ENCODE measurements around the gene TMEM98. TPM values are rescaled to one million over a fixed set of nuclear protein-coding genes. Genes with fewer than 3 reads are reported as not detected.

TMEM98 gene
- total RNA-seq, 1 donor from 2014 or later, result 72.9 TPM

GRCh38 chr17:32993977-32994376 is 66.0 kb downstream of the TMEM98 start:
- DNase-seq, result no peak
- TF ChIP-seq, protein P1, sequence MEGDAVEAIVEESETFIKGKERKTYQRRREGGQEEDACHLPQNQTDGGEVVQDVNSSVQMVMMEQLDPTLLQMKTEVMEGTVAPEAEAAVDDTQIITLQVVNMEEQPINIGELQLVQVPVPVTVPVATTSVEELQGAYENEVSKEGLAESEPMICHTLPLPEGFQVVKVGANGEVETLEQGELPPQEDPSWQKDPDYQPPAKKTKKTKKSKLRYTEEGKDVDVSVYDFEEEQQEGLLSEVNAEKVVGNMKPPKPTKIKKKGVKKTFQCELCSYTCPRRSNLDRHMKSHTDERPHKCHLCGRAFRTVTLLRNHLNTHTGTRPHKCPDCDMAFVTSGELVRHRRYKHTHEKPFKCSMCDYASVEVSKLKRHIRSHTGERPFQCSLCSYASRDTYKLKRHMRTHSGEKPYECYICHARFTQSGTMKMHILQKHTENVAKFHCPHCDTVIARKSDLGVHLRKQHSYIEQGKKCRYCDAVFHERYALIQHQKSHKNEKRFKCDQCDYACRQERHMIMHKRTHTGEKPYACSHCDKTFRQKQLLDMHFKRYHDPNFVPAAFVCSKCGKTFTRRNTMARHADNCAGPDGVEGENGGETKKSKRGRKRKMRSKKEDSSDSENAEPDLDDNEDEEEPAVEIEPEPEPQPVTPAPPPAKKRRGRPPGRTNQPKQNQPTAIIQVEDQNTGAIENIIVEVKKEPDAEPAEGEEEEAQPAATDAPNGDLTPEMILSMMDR (IDR thresholded peaks at IDR 0.05), result no peak

More at GRCh38 chr17:32993977-32994376, 66.0 kb downstream of the TMEM98 start:
- ATAC-seq, result no peak
- Histone ChIP-seq H3K9me3 (no peaks in the 10 kb centered on the region), H3K27me3 (peaks cover 5% of the 10 kb centered on the region), H3K4me1 (peaks cover 7% of the 10 kb centered on the region), H3K27ac (no peak overlapping the region), H3K36me3 (no peaks in the 10 kb centered on the region), H3K4me3 (no peak overlapping the region)
- intact Hi-C loops (cut with DNase I), result no loop called here

Other genes starting within 250 kb of the TMEM98 start
- 73.3 TPM for gene MYO1D, start 51.0 kb upstream of the TMEM98 start, total RNA-seq
- gene SPACA3, start 63.7 kb downstream of the TMEM98 start, total RNA-seq, result not detected